ENCODE data around the gene FAM89A.

FAM89A gene

GRCh38 chr1:231058416-231059109 lies 18.5 kb upstream of the FAM89A start:
- Histone ChIP-seq H4K20me1 (ENCODE audit: insufficient read depth, low read length, poor library complexity, severe bottlenecking) (no peaks in the 10 kb centered on the region), H2AFZ (ENCODE audit: low read length) (no peak overlapping the region), H3K9me3 (ENCODE audit: insufficient read depth, low read depth, low read length) (no peaks in the 10 kb centered on the region), H3K9ac (ENCODE audit: low read depth, low read length, poor library complexity, severe bottlenecking) (no peak overlapping the region), H3K27me3 (ENCODE audit: insufficient read depth, low read length, poor library complexity, severe bottlenecking) (no peaks in the 10 kb centered on the region), H3K9me2 (replicated peaks; ENCODE audit: low read depth, low read length) (no peaks in the 10 kb centered on the region), H3K4me3 (ENCODE audit: low read length, poor library complexity, severe bottlenecking) (no peak overlapping the region), H3F3A (ENCODE audit: low read depth) (no peaks in the 10 kb centered on the region), H3K36me3 (ENCODE audit: insufficient read depth, low read length) (no peaks in the 10 kb centered on the region), H3K79me2 (ENCODE audit: insufficient read depth, low read length) (no peaks in the 10 kb centered on the region), H3K4me2 (ENCODE audit: low read depth, low read length, poor library complexity, severe bottlenecking) (no peak overlapping the region), H3K4me1 (ENCODE audit: insufficient read depth, low read length, poor library complexity, severe bottlenecking) (no peaks in the 10 kb centered on the region)
- no peak for TF ChIP-seq EZH2phosphoT487 (IDR thresholded peaks at IDR 0.05; ENCODE audit: borderline replicate concordance)

GRCh38 chr1:231057410-231057809 lies 17.4 kb upstream of the FAM89A start:
- H3K36me3 ChIP-seq (ENCODE audit: insufficient read depth, low read length) = no peaks in the 10 kb centered on the region
- no peak overlapping the region for H3K4me3 ChIP-seq (ENCODE audit: low read length, poor library complexity, severe bottlenecking)
- H3K9me3 ChIP-seq (ENCODE audit: insufficient read depth, low read depth, low read length) = no peaks in the 10 kb centered on the region
- H3K27me3 ChIP-seq (ENCODE audit: insufficient read depth, low read length, poor library complexity, severe bottlenecking) = no peaks in the 10 kb centered on the region
- H3K9me2 ChIP-seq (replicated peaks; ENCODE audit: low read depth, low read length) = no peaks in the 10 kb centered on the region
- no peak overlapping the region for H2AFZ ChIP-seq (ENCODE audit: low read length)
- no peak for TF ChIP-seq EZH2phosphoT487 (IDR thresholded peaks at IDR 0.05; ENCODE audit: borderline replicate concordance)
- TF ChIP-seq, protein P1, sequence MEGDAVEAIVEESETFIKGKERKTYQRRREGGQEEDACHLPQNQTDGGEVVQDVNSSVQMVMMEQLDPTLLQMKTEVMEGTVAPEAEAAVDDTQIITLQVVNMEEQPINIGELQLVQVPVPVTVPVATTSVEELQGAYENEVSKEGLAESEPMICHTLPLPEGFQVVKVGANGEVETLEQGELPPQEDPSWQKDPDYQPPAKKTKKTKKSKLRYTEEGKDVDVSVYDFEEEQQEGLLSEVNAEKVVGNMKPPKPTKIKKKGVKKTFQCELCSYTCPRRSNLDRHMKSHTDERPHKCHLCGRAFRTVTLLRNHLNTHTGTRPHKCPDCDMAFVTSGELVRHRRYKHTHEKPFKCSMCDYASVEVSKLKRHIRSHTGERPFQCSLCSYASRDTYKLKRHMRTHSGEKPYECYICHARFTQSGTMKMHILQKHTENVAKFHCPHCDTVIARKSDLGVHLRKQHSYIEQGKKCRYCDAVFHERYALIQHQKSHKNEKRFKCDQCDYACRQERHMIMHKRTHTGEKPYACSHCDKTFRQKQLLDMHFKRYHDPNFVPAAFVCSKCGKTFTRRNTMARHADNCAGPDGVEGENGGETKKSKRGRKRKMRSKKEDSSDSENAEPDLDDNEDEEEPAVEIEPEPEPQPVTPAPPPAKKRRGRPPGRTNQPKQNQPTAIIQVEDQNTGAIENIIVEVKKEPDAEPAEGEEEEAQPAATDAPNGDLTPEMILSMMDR (conservative IDR thresholded peaks at IDR 0.05; ENCODE audit: low read length) = no peak
- H3K4me1 ChIP-seq (ENCODE audit: insufficient read depth, low read length, poor library complexity, severe bottlenecking) = no peaks in the 10 kb centered on the region
- H3K9ac ChIP-seq (ENCODE audit: low read depth, low read length, poor library complexity, severe bottlenecking) = no peak overlapping the region
- H3K4me2 ChIP-seq (ENCODE audit: low read depth, low read length, poor library complexity, severe bottlenecking) = no peak overlapping the region
- no peaks in the 10 kb centered on the region for H3F3A ChIP-seq (ENCODE audit: low read depth)
- H3K79me2 ChIP-seq (ENCODE audit: insufficient read depth, low read length) = no peaks in the 10 kb centered on the region
- no peaks in the 10 kb centered on the region for H4K20me1 ChIP-seq (ENCODE audit: insufficient read depth, low read length, poor library complexity, severe bottlenecking)

DNA sequence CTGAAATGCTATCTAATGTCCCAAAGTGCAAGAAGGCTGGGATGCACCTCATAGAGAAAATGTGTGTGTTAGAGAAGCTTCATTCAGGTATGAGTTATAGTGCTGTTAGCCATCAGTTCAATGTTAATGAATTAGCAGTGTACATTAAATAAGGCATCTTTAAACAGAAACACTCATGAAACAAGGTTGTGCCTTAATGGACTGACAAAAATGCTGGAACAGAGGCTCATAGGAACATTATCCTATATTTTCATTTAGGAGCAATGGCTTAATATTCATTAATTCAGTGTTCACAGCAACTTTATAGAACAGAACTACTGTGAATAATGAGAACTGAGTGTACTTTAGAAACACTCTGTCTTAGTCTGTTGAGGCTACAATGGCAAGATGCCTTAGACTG lies 15.2 kb upstream of the FAM89A start:
- H2AFZ ChIP-seq (ENCODE audit: low read length) = no peak overlapping the region
- H4K20me1 ChIP-seq (ENCODE audit: insufficient read depth, low read length, poor library complexity, severe bottlenecking) = no peaks in the 10 kb centered on the region
- H3F3A ChIP-seq (ENCODE audit: low read depth) = no peaks in the 10 kb centered on the region
- H3K9me2 ChIP-seq (replicated peaks; ENCODE audit: low read depth, low read length) = no peaks in the 10 kb centered on the region
- H3K4me2 ChIP-seq (ENCODE audit: low read depth, low read length, poor library complexity, severe bottlenecking) = no peak overlapping the region
- no peak for TF ChIP-seq EZH2phosphoT487 (IDR thresholded peaks at IDR 0.05; ENCODE audit: borderline replicate concordance)
- TF ChIP-seq, protein P1 (conservative IDR thresholded peaks at IDR 0.05; ENCODE audit: low read length) = no peak
- no peak overlapping the region for H3K4me3 ChIP-seq (ENCODE audit: low read length, poor library complexity, severe bottlenecking)
- H3K4me1 ChIP-seq (ENCODE audit: insufficient read depth, low read length, poor library complexity, severe bottlenecking) = no peaks in the 10 kb centered on the region
- H3K9ac ChIP-seq (ENCODE audit: low read depth, low read length, poor library complexity, severe bottlenecking) = no peak overlapping the region
- no peaks in the 10 kb centered on the region for H3K36me3 ChIP-seq (ENCODE audit: insufficient read depth, low read length)
- no peaks in the 10 kb centered on the region for H3K27me3 ChIP-seq (ENCODE audit: insufficient read depth, low read length, poor library complexity, severe bottlenecking)
- H3K79me2 ChIP-seq (ENCODE audit: insufficient read depth, low read length) = no peaks in the 10 kb centered on the region
- no peaks in the 10 kb centered on the region for H3K9me3 ChIP-seq (ENCODE audit: insufficient read depth, low read depth, low read length)
